ENCODE measurements around the gene ERH. TPM values are rescaled to one million over a fixed set of nuclear protein-coding genes. Genes with fewer than 3 reads are reported as not detected.

Gene ERH
- total RNA-seq, 2 experiments from 2014 or later: 435 to 498 TPM

DNA sequence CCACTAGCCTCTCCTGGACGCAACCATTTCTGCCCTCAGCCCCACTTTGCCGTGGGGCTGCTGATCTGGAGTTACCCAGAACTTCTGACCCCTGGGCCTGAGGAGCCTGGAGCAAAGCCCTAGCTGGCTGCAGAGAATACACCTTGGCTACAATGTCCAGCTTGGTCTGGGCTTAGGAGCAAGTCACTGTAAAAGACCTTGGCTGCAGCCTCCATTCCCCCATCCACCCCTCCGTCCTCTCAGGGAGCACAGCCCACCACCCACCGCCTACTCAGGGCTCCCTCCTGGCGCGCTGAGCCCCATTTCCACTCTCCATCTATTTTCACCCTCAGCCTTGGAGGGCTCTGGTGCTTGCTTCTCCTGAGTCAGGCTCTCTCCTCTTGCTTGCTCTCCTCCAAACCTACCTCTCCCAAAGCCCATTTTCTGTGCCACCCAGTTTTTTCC lies 42.9 kb downstream of the ERH start:
- CTCF ChIA-PET (ENCODE audit: unreplicated experiment): no interaction called here
- peak overlapping the region; percentile 87 for H2AFZ ChIP-seq (ENCODE audit: low read length)
- no peaks in the 10 kb centered on the region for H3K36me3 ChIP-seq (ENCODE audit: insufficient read depth, low read length)
- no peak for TF ChIP-seq EZH2phosphoT487 (IDR thresholded peaks at IDR 0.05; ENCODE audit: borderline replicate concordance, low read depth, low read length)
- TF ChIP-seq, protein P1, sequence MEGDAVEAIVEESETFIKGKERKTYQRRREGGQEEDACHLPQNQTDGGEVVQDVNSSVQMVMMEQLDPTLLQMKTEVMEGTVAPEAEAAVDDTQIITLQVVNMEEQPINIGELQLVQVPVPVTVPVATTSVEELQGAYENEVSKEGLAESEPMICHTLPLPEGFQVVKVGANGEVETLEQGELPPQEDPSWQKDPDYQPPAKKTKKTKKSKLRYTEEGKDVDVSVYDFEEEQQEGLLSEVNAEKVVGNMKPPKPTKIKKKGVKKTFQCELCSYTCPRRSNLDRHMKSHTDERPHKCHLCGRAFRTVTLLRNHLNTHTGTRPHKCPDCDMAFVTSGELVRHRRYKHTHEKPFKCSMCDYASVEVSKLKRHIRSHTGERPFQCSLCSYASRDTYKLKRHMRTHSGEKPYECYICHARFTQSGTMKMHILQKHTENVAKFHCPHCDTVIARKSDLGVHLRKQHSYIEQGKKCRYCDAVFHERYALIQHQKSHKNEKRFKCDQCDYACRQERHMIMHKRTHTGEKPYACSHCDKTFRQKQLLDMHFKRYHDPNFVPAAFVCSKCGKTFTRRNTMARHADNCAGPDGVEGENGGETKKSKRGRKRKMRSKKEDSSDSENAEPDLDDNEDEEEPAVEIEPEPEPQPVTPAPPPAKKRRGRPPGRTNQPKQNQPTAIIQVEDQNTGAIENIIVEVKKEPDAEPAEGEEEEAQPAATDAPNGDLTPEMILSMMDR (conservative IDR thresholded peaks at IDR 0.05; ENCODE audit: low read length): no peak
- POLR2A ChIA-PET: interaction anchor here (1.0 to 1.5 kb wide), 3 partner anchors 28 to 49 kb away, joined by 3 to 5 read pairs (median 4); partner anchors contain the start of genes ERH and SLC39A9
- H3K4me3 ChIP-seq (ENCODE audit: low read depth, low read length, poor library complexity, severe bottlenecking): peak overlapping the region; percentile 46
- no peaks in the 10 kb centered on the region for H3K9me3 ChIP-seq (ENCODE audit: low read length)
- peak overlapping the region; percentile 67 for H3K4me2 ChIP-seq (ENCODE audit: low read length)
- H4K20me1 ChIP-seq (ENCODE audit: insufficient read depth, low read length): no peaks in the 10 kb centered on the region
- peaks cover 34% of the 10 kb centered on the region for H3K4me1 ChIP-seq (ENCODE audit: insufficient read depth, low read length, poor library complexity, severe bottlenecking)
- no peaks in the 10 kb centered on the region for H3K79me2 ChIP-seq (ENCODE audit: insufficient read depth, low read depth, low read length)
- peak overlapping the region; percentile 63 for H3K27ac ChIP-seq (ENCODE audit: low read depth, low read length, poor library complexity, severe bottlenecking)
- intact Hi-C loops (cut with micrococcal nuclease; ENCODE audit: unreplicated experiment): loop anchor here (2.0 kb wide), 1 partner anchor 46 kb away; no protein-coding TSS in a partner anchor
- DNase-seq (ENCODE audit: low spot score): no peak
- no peaks in the 10 kb centered on the region for H3K9me2 ChIP-seq (ENCODE audit: insufficient read depth, low read length)
- no TSS peak for BruUV-seq (replicated peaks)

- H4K20me1 ChIP-seq (ENCODE audit: insufficient read depth, low read length): no peaks in the 10 kb centered on the region
- intact Hi-C loops (cut with micrococcal nuclease; ENCODE audit: unreplicated experiment): loop anchor here (1.0 to 5.0 kb wide), 3 partner anchors 46 to 112 kb away; no protein-coding TSS in a partner anchor
- H3K79me2 ChIP-seq (ENCODE audit: insufficient read depth, low read depth, low read length): no peaks in the 10 kb centered on the region
- DNase-seq (ENCODE audit: low spot score): peak; percentile 86
- BruUV-seq (replicated peaks): no TSS peak
- H3K4me2 ChIP-seq (ENCODE audit: low read length): peak overlapping the region; percentile 67
- CTCF ChIA-PET (ENCODE audit: unreplicated experiment): no interaction called here
- H2AFZ ChIP-seq (ENCODE audit: low read length): peak overlapping the region; percentile 87
- TF ChIP-seq EZH2phosphoT487 (IDR thresholded peaks at IDR 0.05; ENCODE audit: borderline replicate concordance, low read depth, low read length): no peak
- TF ChIP-seq, protein P1 (conservative IDR thresholded peaks at IDR 0.05; ENCODE audit: low read length): no peak
- POLR2A ChIA-PET: interaction anchor here (1.0 to 1.5 kb wide), 3 partner anchors 29 to 50 kb away, joined by 3 to 5 read pairs (median 4); partner anchors contain the start of genes ERH and SLC39A9
- no peaks in the 10 kb centered on the region for H3K9me3 ChIP-seq (ENCODE audit: low read length)
- peak overlapping the region; percentile 46 for H3K4me3 ChIP-seq (ENCODE audit: low read depth, low read length, poor library complexity, severe bottlenecking)
- H3K9me2 ChIP-seq (ENCODE audit: insufficient read depth, low read length): no peaks in the 10 kb centered on the region
- no peaks in the 10 kb centered on the region for H3K36me3 ChIP-seq (ENCODE audit: insufficient read depth, low read length)
- H3K4me1 ChIP-seq (ENCODE audit: insufficient read depth, low read length, poor library complexity, severe bottlenecking): peaks cover 34% of the 10 kb centered on the region
- H3K27ac ChIP-seq (ENCODE audit: low read depth, low read length, poor library complexity, severe bottlenecking): peak overlapping the region; percentile 63
These were observed 43.5 kb downstream of the ERH start for GRCh38 chr14:69354383-69355153.

- Histone ChIP-seq H3K9me2 (ENCODE audit: insufficient read depth, low read length) (no peaks in the 10 kb centered on the region), H3K9me3 (ENCODE audit: low read length) (no peaks in the 10 kb centered on the region), H4K20me1 (ENCODE audit: insufficient read depth, low read length) (no peaks in the 10 kb centered on the region), H3K4me2 (ENCODE audit: low read length) (no peak overlapping the region), H3K4me1 (ENCODE audit: insufficient read depth, low read length, poor library complexity, severe bottlenecking) (peaks cover 34% of the 10 kb centered on the region), H3K4me3 (ENCODE audit: low read depth, low read length, poor library complexity, severe bottlenecking) (no peak overlapping the region), H3K36me3 (ENCODE audit: insufficient read depth, low read length) (no peaks in the 10 kb centered on the region), H2AFZ (ENCODE audit: low read length) (no peak overlapping the region), H3K79me2 (ENCODE audit: insufficient read depth, low read depth, low read length) (no peaks in the 10 kb centered on the region), H3K27ac (ENCODE audit: low read depth, low read length, poor library complexity, severe bottlenecking) (no peak overlapping the region)
- ChIA-PET POLR2A (no interaction called here), CTCF (ENCODE audit: unreplicated experiment) (no interaction called here)
- TF ChIP-seq, protein P1 (conservative IDR thresholded peaks at IDR 0.05; ENCODE audit: low read length): no peak
- TF ChIP-seq EZH2phosphoT487 (IDR thresholded peaks at IDR 0.05; ENCODE audit: borderline replicate concordance, low read depth, low read length): no peak
- BruUV-seq (replicated peaks): no TSS peak
- DNase-seq (ENCODE audit: low spot score): no peak
- intact Hi-C loops (cut with micrococcal nuclease; ENCODE audit: unreplicated experiment): loop anchor here (5.0 kb wide), 1 partner anchor 111 kb away; no protein-coding TSS in a partner anchor
These were observed 44.9 kb downstream of the ERH start for GRCh38 chr14:69353168-69353567.

All from OCI-LY7 (cell line).